Activated CD8-positive, alpha-beta memory T cell treated with anti-CD3 and anti-CD28 coated beads, Interleukin-2, amount 50 U/mL, for 48 hours (primary cell): ENCODE data around the gene ARL15.
"Not testable (repeated sequence)": the region's sequence is repeated elsewhere in the genome, so short reads cannot be mapped to it uniquely, and the experiment has no call there.

Experiments
- DNase-seq: peaks from one replicate; pipeline ENCODE4 v3.0.0-alpha.2; 2020

The ARL15 gene

GRCh38 chr5:54013556-54014194 lies 296.7 kb downstream of the ARL15 start:
- no peak for DNase-seq

DNA sequence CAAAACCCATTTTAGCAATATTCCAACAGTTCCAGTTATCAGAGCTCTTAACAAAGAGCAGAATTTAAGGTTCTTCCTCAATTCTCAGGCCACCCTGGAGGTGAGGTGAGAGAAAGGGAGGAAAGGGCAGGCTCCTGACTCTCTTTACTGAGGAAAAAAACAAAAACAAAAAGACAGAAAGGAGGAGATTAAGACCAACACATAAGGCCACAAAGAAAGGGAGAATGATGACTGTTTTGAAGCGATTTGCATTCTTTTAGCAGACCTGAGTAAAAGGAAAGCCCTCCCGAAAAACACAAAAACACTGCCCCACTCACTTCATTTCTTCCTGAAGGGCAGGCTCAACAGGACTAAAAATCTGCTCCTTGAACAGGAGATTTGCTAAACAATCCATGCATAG lies 300.5 kb downstream of the ARL15 start:
- DNase-seq, result no peak

GRCh38 chr5:54009357-54009756 lies 301.0 kb downstream of the ARL15 start:
- no peak for DNase-seq

- no peak for DNase-seq
Observed at GRCh38 chr5:54007827-54008777, 302.3 kb downstream of the ARL15 start.

DNA sequence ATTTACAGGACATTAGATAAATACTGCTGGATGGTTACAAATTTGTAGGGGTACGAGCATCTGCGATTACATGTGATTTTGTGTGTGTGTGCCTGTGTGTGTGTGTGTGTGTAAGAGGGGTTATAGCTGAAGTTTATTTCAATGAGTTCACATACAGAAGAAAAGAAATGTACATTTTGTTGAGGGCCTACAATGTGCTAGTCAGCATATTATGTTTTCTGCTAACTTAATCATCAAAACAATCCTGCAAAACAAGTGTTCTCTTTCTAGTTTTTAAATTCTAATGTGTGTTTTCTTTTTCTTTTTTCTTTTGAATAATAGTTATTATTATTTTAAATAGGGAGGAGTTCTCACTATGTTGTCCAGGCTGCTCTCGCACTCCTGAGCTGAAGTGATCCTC lies 305.7 kb downstream of the ARL15 start:
- DNase-seq, result no peak

DNA sequence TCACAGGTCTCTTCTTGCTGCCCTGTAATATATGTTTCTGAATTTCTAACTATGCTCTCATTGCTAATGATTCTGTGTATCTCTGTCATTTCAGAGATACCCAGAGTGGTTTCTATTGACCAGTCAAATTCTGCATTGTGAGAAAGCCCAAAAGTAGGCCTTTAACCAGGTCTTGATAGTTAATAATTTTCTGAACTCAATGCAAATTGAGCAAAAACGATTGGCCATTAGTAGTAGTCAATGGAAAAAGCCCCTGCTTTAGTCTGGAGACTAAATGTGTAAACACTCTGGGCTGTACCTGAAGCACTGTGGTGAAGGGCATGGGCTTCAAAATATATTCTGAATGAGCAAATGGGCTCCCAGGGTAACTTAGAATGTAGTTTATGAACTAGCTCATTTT lies 307.6 kb downstream of the ARL15 start:
- DNase-seq, result no peak

DNA sequence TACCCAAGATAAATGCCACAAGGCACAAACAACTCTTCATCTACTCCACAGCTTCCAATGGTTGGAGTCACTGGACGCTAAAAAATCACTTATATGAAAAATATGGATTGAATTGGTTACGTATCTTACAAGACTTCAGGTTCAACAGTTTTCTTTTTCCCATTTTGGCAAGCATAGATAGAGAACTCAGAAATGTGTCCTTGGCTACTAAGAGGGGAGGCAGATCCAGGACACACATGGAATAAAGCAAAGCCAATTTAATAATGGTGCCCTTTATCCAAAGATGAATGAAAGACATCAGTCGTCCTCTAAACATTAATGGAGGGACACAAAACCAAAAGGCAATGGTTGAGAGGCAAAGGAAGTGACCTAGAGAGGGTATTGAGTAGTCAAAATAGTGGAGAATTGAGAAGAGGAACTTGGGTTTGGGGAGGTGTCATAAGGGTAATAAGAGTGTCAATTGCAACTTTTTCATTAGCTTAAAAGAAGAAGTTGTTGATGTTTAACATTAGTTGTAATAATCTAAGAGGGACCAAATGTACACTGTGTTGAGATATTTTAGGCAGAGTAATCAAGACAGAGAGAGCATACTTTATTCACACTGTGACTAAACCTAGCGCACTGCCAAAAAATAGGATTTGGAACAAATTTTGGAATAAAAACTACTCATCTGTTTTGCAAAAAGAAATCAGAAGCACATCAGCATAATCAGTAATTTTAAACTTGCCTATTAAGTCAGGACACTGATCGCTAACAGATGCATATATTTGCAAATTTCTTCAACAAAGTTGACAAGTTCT lies 308.2 kb downstream of the ARL15 start:
- DNase-seq, result no peak

- DNase-seq, result no peak
Observed at GRCh38 chr5:54000011-54000410, 310.4 kb downstream of the ARL15 start.

GRCh38 chr5:53997736-53998627 lies 312.4 kb downstream of the ARL15 start:
- DNase-seq, result no peak

DNA sequence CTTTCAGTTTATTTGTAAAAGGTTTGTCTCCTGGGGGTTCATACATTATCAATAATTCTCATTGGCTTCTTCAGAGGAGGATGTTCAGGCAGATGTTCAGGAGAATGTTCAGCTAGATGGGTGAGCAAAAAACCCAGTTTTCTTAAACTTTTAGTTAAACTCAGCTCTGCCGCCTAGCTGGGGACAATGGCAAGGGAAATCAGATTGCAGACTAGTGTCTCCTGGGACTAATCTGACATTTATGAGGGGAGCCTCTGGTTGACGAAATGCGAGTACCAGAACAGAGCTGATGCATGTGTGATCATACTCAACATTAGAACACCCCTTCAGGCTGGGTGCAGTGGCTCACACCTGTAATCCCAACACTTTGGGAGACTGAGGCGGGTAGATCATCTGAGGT lies 314.4 kb downstream of the ARL15 start:
- no peak for DNase-seq

- no peak for DNase-seq
Observed at GRCh38 chr5:53994148-53994547, 316.2 kb downstream of the ARL15 start.

- no peak for DNase-seq
Observed at GRCh38 chr5:53991942-53992341, 318.4 kb downstream of the ARL15 start.

DNA sequence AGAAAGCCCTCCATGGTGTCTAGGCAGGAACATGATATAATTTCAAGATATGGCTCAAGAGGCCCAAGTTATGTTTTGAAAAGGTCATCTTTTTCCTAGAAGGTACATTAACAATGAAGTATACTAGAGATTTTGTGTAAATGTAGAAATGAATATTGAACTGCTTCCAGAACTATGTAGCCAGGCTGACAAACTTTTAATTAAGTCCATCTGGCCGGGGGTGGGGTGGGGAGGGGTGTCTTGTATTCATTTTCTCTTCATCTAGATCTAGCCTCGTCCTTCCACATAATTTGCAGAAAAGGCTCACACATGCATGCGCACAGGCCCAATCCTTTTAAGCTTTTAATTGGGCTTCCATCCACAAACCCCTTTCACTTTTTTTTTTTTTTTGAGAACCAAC lies 323.3 kb downstream of the ARL15 start:
- no peak for DNase-seq

GRCh38 chr5:53985796-53986195 lies 324.6 kb downstream of the ARL15 start:
- DNase-seq, result no peak

DNA sequence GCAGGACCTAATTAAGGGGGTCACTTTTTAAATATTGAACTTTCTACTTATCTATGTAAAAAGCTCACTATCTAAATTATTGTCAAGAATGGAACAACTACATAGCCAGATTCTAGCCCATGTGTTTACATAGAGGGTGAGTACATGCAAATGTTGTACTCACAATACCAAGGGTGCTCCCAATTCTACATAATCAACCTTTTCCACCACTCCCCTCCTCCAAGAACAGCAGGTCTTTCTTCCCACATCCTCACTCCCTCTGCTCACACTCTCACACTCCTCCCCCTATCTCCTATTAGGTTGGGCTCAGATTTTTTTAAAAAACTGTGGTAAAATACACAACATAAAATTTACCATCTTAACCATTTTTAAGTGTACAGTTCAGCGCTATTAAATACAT lies 325.4 kb downstream of the ARL15 start:
- DNase-seq, result no peak

- DNase-seq, result no peak
Observed at GRCh38 chr5:53983568-53984460, 326.6 kb downstream of the ARL15 start.

DNA sequence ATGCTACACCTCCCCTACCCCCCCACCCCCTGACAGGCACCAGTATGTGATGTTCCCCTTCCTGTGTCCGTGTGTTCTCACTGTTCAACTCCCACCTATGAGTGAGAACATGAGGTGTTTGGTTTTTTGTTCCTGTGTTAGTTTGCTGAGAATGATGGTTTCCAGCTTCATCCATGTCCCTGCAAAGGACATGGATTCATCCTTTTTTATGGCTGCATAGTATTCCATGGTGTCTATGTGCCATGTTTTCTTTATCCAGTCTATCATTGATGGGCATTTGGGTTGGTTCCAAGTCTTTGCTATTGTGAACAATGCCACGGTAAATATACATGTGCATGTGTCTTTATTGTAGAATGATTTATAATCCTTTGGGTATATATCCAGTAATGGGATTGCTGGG lies 328.1 kb downstream of the ARL15 start:
- not testable (repeated sequence) for DNase-seq

GRCh38 chr5:53980061-53980460 lies 330.3 kb downstream of the ARL15 start:
- DNase-seq, result no peak

DNA sequence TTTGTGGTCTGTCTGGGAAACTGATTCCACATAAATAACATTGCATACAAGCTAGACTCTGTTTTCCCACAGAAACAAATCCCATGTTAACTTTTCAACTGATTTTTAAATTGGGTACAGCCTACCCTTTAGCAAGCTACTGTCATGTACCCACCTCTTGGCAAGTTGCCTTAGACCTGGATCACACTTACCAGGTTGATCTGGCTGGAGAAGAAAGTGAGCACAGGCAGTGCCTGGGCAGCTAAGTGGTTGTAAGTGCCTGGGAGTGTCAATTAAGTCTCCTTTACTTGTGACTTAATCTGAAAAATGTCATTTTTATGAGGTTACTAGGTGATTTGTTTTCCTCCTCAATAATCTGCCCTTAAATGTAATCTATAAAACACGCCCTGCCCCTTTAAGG lies 336.4 kb downstream of the ARL15 start:
- DNase-seq, result no peak

GRCh38 chr5:53972314-53972713 lies 338.1 kb downstream of the ARL15 start:
- DNase-seq, result no peak

GRCh38 chr5:53971551-53971950 lies 338.8 kb downstream of the ARL15 start:
- DNase-seq, result no peak
